ENCODE measurements around the gene CPZ. TPM values are rescaled to one million over a fixed set of nuclear protein-coding genes. Genes with fewer than 3 reads are reported as not detected.

The CPZ gene
- polyA plus RNA-seq, 1 experiment: 70.9 TPM

GRCh38 chr4:8599657-8600056 lies 7.1 kb downstream of the CPZ start:
- CTCF ChIA-PET: interaction anchor here (0.6 to 3.8 kb wide), 4 partner anchors 8 to 336 kb away, joined by 3 to 29 read pairs (median 5); no protein-coding TSS in a partner anchor

GRCh38 chr4:8600266-8600665 lies 7.7 kb downstream of the CPZ start:
- peaks cover 45% of the 10 kb centered on the region for H3K36me3 ChIP-seq (ENCODE audit: control insufficient read depth, insufficient read depth, low read length)
- CTCF ChIA-PET: interaction anchor here (1.5 to 2.4 kb wide), 2 partner anchors 8 to 131 kb away, joined by 6 to 7 read pairs; no protein-coding TSS in a partner anchor
- POLR2A ChIA-PET: no interaction called here
- no peak for DNase-seq (ENCODE audit: low read depth)
- TF ChIP-seq CTCF (IDR thresholded peaks at IDR 0.05; ENCODE audit: insufficient read depth, low read depth, low read length): no peak
- no peak overlapping the region for H3K4me3 ChIP-seq (ENCODE audit: low read depth, low read length)
- no peaks in the 10 kb centered on the region for H3K27me3 ChIP-seq (ENCODE audit: control insufficient read depth, insufficient read depth, low read length)

More at GRCh38 chr4:8599657-8600056, 7.1 kb downstream of the CPZ start:
- Histone ChIP-seq H3K36me3 (ENCODE audit: control insufficient read depth, insufficient read depth, low read length) (peaks cover 43% of the 10 kb centered on the region), H3K27me3 (ENCODE audit: control insufficient read depth, insufficient read depth, low read length) (no peaks in the 10 kb centered on the region), H3K4me3 (ENCODE audit: low read depth, low read length) (no peak overlapping the region)
- TF ChIP-seq CTCF (IDR thresholded peaks at IDR 0.05; ENCODE audit: insufficient read depth, low read depth, low read length): no peak
- DNase-seq (ENCODE audit: low read depth): peak; percentile 74
- POLR2A ChIA-PET: no interaction called here

- POLR2A ChIA-PET: no interaction called here
- H3K36me3 ChIP-seq (ENCODE audit: control insufficient read depth, insufficient read depth, low read length): peaks cover 45% of the 10 kb centered on the region
- no peak overlapping the region for H3K4me3 ChIP-seq (ENCODE audit: low read depth, low read length)
- CTCF ChIA-PET: interaction anchor here (1.2 to 2.4 kb wide), 3 partner anchors 7 to 132 kb away, joined by 3 to 7 read pairs (median 6); no protein-coding TSS in a partner anchor
- TF ChIP-seq CTCF (IDR thresholded peaks at IDR 0.05; ENCODE audit: insufficient read depth, low read depth, low read length): no peak
- H3K27me3 ChIP-seq (ENCODE audit: control insufficient read depth, insufficient read depth, low read length): no peaks in the 10 kb centered on the region
- no peak for DNase-seq (ENCODE audit: low read depth)
Observed at GRCh38 chr4:8600686-8601085, 8.1 kb downstream of the CPZ start.

- ChIA-PET POLR2A (no interaction called here), CTCF (interaction anchor here (1.2 to 1.5 kb wide), 2 partner anchors 9 to 132 kb away, joined by 3 to 6 read pairs; no protein-coding TSS in a partner anchor)
- peaks cover 49% of the 10 kb centered on the region for H3K36me3 ChIP-seq (ENCODE audit: control insufficient read depth, insufficient read depth, low read length)
- DNase-seq (ENCODE audit: low read depth): no peak
- TF ChIP-seq CTCF (IDR thresholded peaks at IDR 0.05; ENCODE audit: insufficient read depth, low read depth, low read length): no peak
- no peak overlapping the region for H3K4me3 ChIP-seq (ENCODE audit: low read depth, low read length)
- H3K27me3 ChIP-seq (ENCODE audit: control insufficient read depth, insufficient read depth, low read length): no peaks in the 10 kb centered on the region
Observed at GRCh38 chr4:8601086-8601485, 8.5 kb downstream of the CPZ start.

GRCh38 chr4:8601556-8601955 lies 9.0 kb downstream of the CPZ start:
- POLR2A ChIA-PET: no interaction called here
- H3K27me3 ChIP-seq (ENCODE audit: control insufficient read depth, insufficient read depth, low read length): no peaks in the 10 kb centered on the region
- TF ChIP-seq CTCF (IDR thresholded peaks at IDR 0.05; ENCODE audit: insufficient read depth, low read depth, low read length): no peak
- no peak overlapping the region for H3K4me3 ChIP-seq (ENCODE audit: low read depth, low read length)
- DNase-seq (ENCODE audit: low read depth): no peak
- CTCF ChIA-PET: interaction anchor here (1.2 to 1.5 kb wide), 2 partner anchors 8 to 133 kb away, joined by 3 to 6 read pairs; no protein-coding TSS in a partner anchor
- H3K36me3 ChIP-seq (ENCODE audit: control insufficient read depth, insufficient read depth, low read length): peaks cover 52% of the 10 kb centered on the region
